Heart left ventricle (tissue), 16 donors: ENCODE data around the gene CENPX. TPM values are rescaled to one million over a fixed set of nuclear protein-coding genes. Genes with fewer than 3 reads are reported as not detected.
A peak's percentile ranks its signal among the peaks of the same experiment; 100 is the strongest.

Experiments used
- ATAC-seq, 4 donors: fragments of 200-7000 bp; cut with Tn5 transposase; one replicate each; pipeline ENCODE4 v1.9.1; 2020 to 2022; ENCODE audit warnings: moderate library complexity in 4 of 4, mild to moderate bottlenecking in 3 of 4, moderate number of reproducible peaks in 1 of 4
- DNase-seq, 5 donors: peaks; one replicate each; pipeline ENCODE4 v3.0.0-alpha.2; 2020
- H3K27ac ChIP-seq, 12 donors: fragments of 200-600 bp; sonication (generic) in 4 of 12; one replicate each; pipeline versions ENCODE4 v1.5.0 to v1.8.0; 2016 to 2022; ENCODE audit warnings: mild to moderate bottlenecking in 2 of 12
- H3K27me3 ChIP-seq, 9 donors: fragments of 200-600 bp; sonication (generic) in 2 of 9; one replicate each; pipeline versions ENCODE4 v1.5.1 to v1.8.0; 2016 to 2022; ENCODE audit warnings: mild to moderate bottlenecking in 3 of 9
- H3K36me3 ChIP-seq, 9 donors: fragments of 200-600 bp; sonication (generic) in 2 of 9; one replicate each; pipeline versions ENCODE4 v1.5.0 to v1.8.0; 2018 to 2022; ENCODE audit warnings: mild to moderate bottlenecking in 2 of 9
- H3K4me1 ChIP-seq, 12 donors: fragments of 200-600 bp; sonication (generic) in 4 of 12; one replicate each; pipeline versions ENCODE4 v1.5.0 to v1.8.0; 2016 to 2022; ENCODE audit warnings: mild to moderate bottlenecking in 3 of 12
- H3K4me3 ChIP-seq, 12 donors: fragments of 200-600 bp; sonication (generic) in 4 of 12; one replicate each; pipeline versions ENCODE4 v1.5.0 to v1.8.0; 2017 to 2022; ENCODE audit warnings: mild to moderate bottlenecking in 9 of 12, moderate library complexity in 4 of 12
- H3K9me3 ChIP-seq, 12 donors: fragments of 200-600 bp; sonication (generic) in 4 of 12; one replicate each; pipeline versions ENCODE4 v1.5.0 to v1.8.0; 2016 to 2022; ENCODE audit warnings: mild to moderate bottlenecking in 1 of 12
- POLR2A ChIP-seq, 2 donors: fragments of 450-650 bp; IDR thresholded peaks; one replicate each; pipeline ENCODE4 v1.6.1; 2017; ENCODE audit warnings: antibody characterized with exemption in 2 of 2, mild to moderate bottlenecking in 2 of 2, moderate library complexity in 2 of 2
- WGBS, 4 donors: extraction: QIAGEN DNeasy Blood & Tissue Kit in 2 of 4; methylation state at CpG; one replicate each; pipeline versions ENCODE4 v1.1.5 to v1.1.7; 2013 to 2018; 5-methylcytosine and 5-hydroxymethylcytosine counted together
- intact Hi-C, 10 donors: fragments of 100-400 bp; cut with DNase I; formaldehyde crosslinking; loops; one replicate each; pipeline versions ENCODE4 v1.11.1 to v1.14.2; 2022
- polyA plus RNA-seq, 2 donors: library from polyadenylated mRNA; stranded (reverse); fragments of 200-250 nt; gene quantifications; one replicate each; pipeline ENCODE4 v1.2.3, GENCODE V29; 2013
- total RNA-seq, 9 donors: library from RNA; depleted of rRNA in 2 of 9; stranded (reverse); fragments of >200 nt in 2 of 9; fragmentation: NEBNext Ultra II Directional in 3 of 9; extraction: Animal tissue kit (Norgen Biotek cat#: 25700) in 3 of 9; gene quantifications; one replicate each; pipeline versions ENCODE4 v1.1.0 to v1.2.4, GENCODE V29; 2016 to 2023
- TF ChIP-seq, protein P1 (sequence below), 12 donors: fragments of 200-600 bp; sonication (generic) in 4 of 12; IDR thresholded peaks; one replicate each; pipeline versions ENCODE4 v1.5.0 to v1.8.0; 2018 to 2022; ENCODE audit warnings: antibody characterized with exemption in 12 of 12, mild to moderate bottlenecking in 5 of 12
- donor health status: ischemic (EF 13 %, LVEDD 7.1; RV severe dilation, severe dysfunction).
- donor health status: healthy with polysubstance abuse.
- donor health status: DM: no; HTN: yes; CAD: no.
- donor health status: DM: no; HTN: no; CAD: no.
- donor health status: ischemic (EF 25% LVEDD 6.9; RV normal size, moderate dysfunction).
- donor health status: ischemic (EF 25% LVEDD 5.7; RV mildly dilated, moderate dysfunction).
- donor health status: healthy.
- donor health status: DM: yes; HTN: yes; CAD: no.
- donor health status: ischemic (EF 35%, LVEDD 5.7; RV mildly dilated, moderate dysfunction).
- donor health status: nonischemic (EF 11% LVEDD 7.7; RV severe dilation, severe dysfunction).
- donor health status: DM: yes; HTN: yes; CAD: no.
- donor health status: PGD.
- donor health status: ischemic (EF 29% LVEDD 5.4; RV normal size, mild dysfunction).
- donor health status: nonischemic (EF 23%, LVEDD 6.1; RV moderate dilation, normal function).

The CENPX gene
- total and polyA plus RNA-seq, 11 donors, result 16.8 to 126 (median 29.2) TPM

DNA sequence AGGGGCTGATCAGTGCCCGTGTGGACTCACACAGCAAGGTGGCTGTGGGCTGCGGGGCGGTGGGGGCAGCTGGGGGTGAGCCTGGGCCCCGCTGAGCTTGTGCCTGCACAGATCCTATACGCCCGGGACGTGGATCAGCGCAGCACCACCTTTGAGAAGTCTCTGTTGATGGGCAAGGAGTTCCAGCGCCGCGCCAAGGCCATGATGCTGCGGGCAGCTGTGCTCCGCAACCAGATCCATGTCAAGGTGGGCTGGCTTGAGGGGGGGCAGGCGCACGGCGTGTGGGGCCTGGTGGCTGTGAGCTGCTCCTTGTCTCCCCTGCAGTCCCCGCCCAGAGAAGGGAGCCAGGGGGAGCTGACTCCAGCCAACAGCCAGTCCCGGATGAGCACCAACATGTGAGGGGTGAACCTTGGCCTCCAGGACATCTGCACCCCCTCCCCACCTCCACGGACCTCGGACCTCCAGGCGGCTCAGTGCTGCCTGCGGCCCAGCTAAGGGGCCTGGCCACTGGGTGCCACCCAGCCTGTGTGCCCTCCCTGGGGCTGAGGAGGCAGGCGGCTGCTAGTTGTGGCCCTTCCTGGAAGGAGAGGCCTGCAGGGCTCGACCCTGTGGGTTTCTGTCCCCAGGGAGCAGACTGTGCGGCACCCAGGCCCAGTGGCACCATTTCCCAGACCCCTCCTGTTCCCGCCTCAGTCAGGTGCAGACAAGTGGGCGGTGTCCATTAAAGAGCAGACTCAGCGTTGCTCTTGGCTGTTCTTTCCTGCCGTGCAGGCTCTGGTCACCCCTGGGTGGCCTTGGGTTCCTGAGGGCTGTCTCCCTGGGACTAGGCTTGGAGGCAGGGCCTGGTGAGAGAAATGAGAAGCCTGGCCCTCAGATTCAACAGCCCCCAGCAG is 34.3 kb upstream of the CENPX start:
- 81 to 85% (median 83%) methylated on average over 24 to 29 of the region's 29 CpGs for WGBS, 4 donors
- no peak for TF ChIP-seq POLR2A (IDR thresholded peaks at IDR 0.05)
- no peak for ATAC-seq
- H3K4me1 ChIP-seq, result peaks cover 0 to 19% (median 15%) of the 10 kb centered on the region in 12 donors
- peak in 2 of 5 donors; percentile 24 to 61 for DNase-seq
- no peaks in the 10 kb centered on the region for H3K9me3 ChIP-seq
- no peaks in the 10 kb centered on the region for H3K27me3 ChIP-seq
- H3K4me3 ChIP-seq, result no peak overlapping the region
- H3K27ac ChIP-seq, result no peak overlapping the region
- peaks cover 0 to 83% (median 72%) of the 10 kb centered on the region in 9 donors for H3K36me3 ChIP-seq
- intact Hi-C loops, result loop anchor here in 1 of 10 donors (5.0 kb wide), 1 partner anchor 40 kb away; the partner anchor contains the start of gene FASN

DNA sequence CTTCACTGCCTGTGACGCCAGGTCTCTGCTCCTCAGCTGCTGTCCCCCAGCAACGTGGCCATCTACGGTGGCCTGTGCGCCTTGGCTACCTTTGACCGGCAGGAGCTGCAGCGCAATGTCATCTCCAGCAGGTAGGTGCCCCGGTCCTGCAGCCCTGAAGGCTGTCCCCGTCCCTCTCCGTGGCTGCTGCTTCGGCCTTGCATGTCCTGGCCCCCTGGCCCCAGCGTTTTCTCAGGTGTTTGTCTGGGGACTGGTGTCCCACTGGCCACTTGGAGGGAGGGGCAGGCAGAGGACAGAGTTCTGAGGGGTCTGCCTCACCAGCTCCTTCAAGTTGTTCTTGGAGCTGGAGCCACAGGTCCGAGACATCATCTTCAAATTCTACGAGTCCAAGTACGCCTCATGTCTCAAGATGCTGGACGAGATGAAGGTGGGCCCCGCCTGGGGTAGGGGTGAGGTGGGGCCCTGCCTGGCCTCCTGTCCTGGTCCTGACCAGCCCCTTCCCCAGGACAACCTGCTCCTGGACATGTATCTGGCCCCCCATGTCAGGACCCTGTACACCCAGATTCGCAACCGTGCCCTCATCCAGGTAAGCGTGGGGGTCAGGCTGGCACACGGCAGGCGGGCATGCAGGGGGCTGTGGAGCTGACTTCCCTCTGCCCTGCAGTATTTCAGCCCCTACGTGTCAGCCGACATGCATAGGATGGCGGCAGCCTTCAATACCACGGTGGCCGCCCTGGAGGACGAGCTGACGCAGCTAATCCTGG is 33.5 kb upstream of the CENPX start:
- DNase-seq, result peak in 2 of 5 donors; percentile 19 to 23
- no peak for ATAC-seq
- Histone ChIP-seq H3K4me1 (peaks cover 0 to 20% (median 15%) of the 10 kb centered on the region in 12 donors), H3K27ac (no peak overlapping the region), H3K36me3 (peaks cover 0 to 78% (median 68%) of the 10 kb centered on the region in 9 donors), H3K27me3 (no peaks in the 10 kb centered on the region), H3K9me3 (no peaks in the 10 kb centered on the region), H3K4me3 (no peak overlapping the region)
- TF ChIP-seq POLR2A (IDR thresholded peaks at IDR 0.05), result no peak
- TF ChIP-seq, protein P1, sequence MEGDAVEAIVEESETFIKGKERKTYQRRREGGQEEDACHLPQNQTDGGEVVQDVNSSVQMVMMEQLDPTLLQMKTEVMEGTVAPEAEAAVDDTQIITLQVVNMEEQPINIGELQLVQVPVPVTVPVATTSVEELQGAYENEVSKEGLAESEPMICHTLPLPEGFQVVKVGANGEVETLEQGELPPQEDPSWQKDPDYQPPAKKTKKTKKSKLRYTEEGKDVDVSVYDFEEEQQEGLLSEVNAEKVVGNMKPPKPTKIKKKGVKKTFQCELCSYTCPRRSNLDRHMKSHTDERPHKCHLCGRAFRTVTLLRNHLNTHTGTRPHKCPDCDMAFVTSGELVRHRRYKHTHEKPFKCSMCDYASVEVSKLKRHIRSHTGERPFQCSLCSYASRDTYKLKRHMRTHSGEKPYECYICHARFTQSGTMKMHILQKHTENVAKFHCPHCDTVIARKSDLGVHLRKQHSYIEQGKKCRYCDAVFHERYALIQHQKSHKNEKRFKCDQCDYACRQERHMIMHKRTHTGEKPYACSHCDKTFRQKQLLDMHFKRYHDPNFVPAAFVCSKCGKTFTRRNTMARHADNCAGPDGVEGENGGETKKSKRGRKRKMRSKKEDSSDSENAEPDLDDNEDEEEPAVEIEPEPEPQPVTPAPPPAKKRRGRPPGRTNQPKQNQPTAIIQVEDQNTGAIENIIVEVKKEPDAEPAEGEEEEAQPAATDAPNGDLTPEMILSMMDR (IDR thresholded peaks at IDR 0.05), result no peak
- intact Hi-C loops, result loop anchor here in 1 of 10 donors (5.0 kb wide), 1 partner anchor 41 kb away; the partner anchor contains the start of gene FASN
- 88 to 91% (median 90%) methylated on average over 18 to 28 of the region's 28 CpGs for WGBS, 4 donors

DNA sequence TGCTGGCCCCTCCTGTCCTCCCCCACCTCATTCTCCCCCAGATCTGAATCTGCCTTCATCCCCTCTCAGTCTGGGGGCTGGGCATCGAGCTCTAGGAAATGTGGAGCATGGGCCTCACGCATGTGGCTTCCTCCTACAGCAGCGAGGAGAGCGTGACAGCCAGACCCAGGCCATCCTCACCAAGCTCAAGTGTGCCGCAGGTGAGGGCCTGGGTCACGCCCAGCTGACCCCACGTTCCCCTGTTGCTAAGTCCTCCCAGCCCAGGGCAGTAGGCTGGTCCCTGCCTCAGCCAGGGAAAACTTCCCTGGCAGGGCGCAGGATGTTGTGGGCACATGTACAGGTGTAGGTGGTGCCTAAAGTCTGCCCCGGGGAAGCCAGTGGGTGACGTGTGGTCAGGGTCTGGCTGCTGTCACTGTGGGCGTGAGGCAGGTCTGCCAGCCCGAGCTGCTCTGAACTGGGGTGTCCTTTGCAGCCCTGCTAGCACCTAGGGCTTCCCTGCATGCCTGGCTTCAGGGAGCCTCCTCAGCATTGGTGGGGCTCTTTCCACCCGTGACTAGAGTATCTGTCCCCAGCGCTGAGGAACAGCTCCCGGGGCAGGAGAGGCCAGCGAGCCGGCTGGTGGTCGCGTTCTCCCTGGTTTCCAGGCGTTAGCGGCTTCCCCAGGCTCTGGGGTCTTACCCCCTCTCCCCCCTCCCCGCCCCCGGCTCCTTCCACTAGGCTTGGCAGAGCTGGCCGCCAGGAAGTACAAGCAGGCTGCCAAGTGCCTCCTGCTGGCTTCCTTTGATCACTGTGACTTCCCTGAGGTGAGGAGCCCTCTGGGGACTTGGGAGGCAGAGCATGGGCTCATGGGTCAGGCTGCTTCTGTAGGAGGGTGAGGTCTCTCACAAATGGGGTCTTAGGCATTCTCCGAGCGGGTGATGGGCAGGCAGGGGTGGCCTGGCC is 32.6 kb upstream of the CENPX start:
- ATAC-seq (no peak), DNase-seq (peak in 2 of 5 donors; percentile 19 to 44)
- Histone ChIP-seq H3K4me1 (peaks cover 3 to 28% (median 21%) of the 10 kb centered on the region in 12 donors), H3K27ac (no peak overlapping the region), H3K4me3 (no peak overlapping the region), H3K9me3 (no peaks in the 10 kb centered on the region), H3K27me3 (no peaks in the 10 kb centered on the region), H3K36me3 (peaks cover 0 to 71% (median 60%) of the 10 kb centered on the region in 9 donors)
- intact Hi-C loops, result loop anchor here in 1 of 10 donors (5.0 kb wide), 1 partner anchor 42 kb away; the partner anchor contains the start of gene FASN
- TF ChIP-seq, protein P1 (IDR thresholded peaks at IDR 0.05), result no peak
- TF ChIP-seq POLR2A (IDR thresholded peaks at IDR 0.05), result no peak
- 72 to 85% (median 81%) methylated on average over 15 to 26 of the region's 26 CpGs for WGBS, 4 donors
